ENCODE data around the gene CCDC142. TPM values are rescaled to one million over a fixed set of nuclear protein-coding genes. Genes with fewer than 3 reads are reported as not detected.

The CCDC142 gene
- total and polyA plus RNA-seq, 2 of the 8 experiments (the other 6 are each of a cell fraction or from before 2014, with no cell fraction given), result 6.0 to 10.7 TPM

DNA sequence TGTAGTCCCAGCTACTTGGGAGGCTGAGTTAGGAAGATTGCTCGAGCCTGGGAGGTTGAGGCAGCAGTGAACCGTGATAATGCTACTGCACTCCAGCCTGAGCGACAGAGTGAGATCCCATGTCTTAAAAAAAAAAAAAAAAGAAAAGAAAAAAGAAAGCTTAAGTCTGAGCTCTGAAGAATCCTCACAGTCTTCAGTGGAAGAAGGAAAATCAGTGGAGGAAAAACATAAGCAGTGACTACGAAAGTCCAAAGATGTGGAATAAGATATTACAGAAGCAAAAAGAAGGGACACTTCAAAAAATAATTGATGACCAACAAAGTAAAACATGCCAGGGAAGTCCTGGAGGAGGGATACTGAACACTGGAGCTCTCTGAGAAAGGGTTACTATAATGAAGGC is 27.5 kb upstream of the CCDC142 start:
- H3K79me2 ChIP-seq (ENCODE audit: control insufficient read depth in 1 of 2, insufficient read depth in 2 of 2, low read length in 2 of 2), result peaks cover 0 to 3% of the 10 kb centered on the region in 2 experiments; a peak in 1 of 4 replicates
- WGBS, 2 experiments (ENCODE audit: extremely low coverage in 1 of 2, insufficient coverage in 1 of 2, insufficient read length in 1 of 2, insufficient replicate concordance in 2 of 2, low coverage in 1 of 2, low lambda C conversion rate in 2 of 2, missing lambda C conversion rate in 1 of 2), result 80% methylated on average over 4 of the region's 4 CpGs; no CpG with 5 or more reads in 1 of the 2 experiments
- H3K23ac ChIP-seq (ENCODE audit: insufficient read length), result no peak overlapping the region
- H3K56ac ChIP-seq (replicated peaks; ENCODE audit: insufficient read length, low read depth, low read length), result no peak overlapping the region
- no peaks in the 10 kb centered on the region; a peak in 1 of 4 replicates for H3K9me3 ChIP-seq (ENCODE audit: insufficient read depth in 2 of 2, low read depth in 1 of 2, low read length in 1 of 2)
- H2BK15ac ChIP-seq (ENCODE audit: low read length), result no peak overlapping the region
- H3K4me1 ChIP-seq (replicated peaks in 1 of 4; ENCODE audit: control insufficient read depth in 3 of 4, insufficient read depth in 4 of 4, low read length in 3 of 4), result peaks cover 2 to 24% (median 14%) of the 10 kb centered on the region in 4 experiments
- H3K9ac ChIP-seq (replicated peaks in 1 of 4; ENCODE audit: extremely low read depth in 1 of 4, low read depth in 3 of 4, low read length in 3 of 4), result no peak overlapping the region
- H3K14ac ChIP-seq (ENCODE audit: insufficient read length), result no peak overlapping the region
- H2AFZ ChIP-seq (ENCODE audit: low read length), result no peak overlapping the region
- ChIA-PET CTCF (ENCODE audit: partially characterized antibody) (interaction anchor here (0.7 to 2.6 kb wide), 8 partner anchors 8 to 582 kb away, joined by 3 to 16 read pairs (median 6); partner anchors contain the start of genes CCDC142, LBX2 and TTC31), POLR2A (ENCODE audit: partially characterized antibody) (interaction anchor here (0.8 to 3.5 kb wide), 5 partner anchors 10 to 69 kb away, joined by 3 to 26 read pairs (median 9); partner anchors contain the start of gene LBX2)
- H2BK20ac ChIP-seq (ENCODE audit: low read length), result no peak overlapping the region
- DNase-seq (ENCODE audit: low read depth in 1 of 2, low spot score in 2 of 2), result no peak
- H4K20me1 ChIP-seq (replicated peaks in 1 of 2; ENCODE audit: control insufficient read depth in 1 of 2, insufficient read depth in 2 of 2, low read length in 2 of 2), result peaks cover 2 to 6% of the 10 kb centered on the region in 2 experiments
- no peak overlapping the region for H4K8ac ChIP-seq (ENCODE audit: extremely low read depth, insufficient read depth, low read length)
- H3K4ac ChIP-seq (replicated peaks; ENCODE audit: insufficient read length, low read depth, low read length), result no peak overlapping the region
- no peak overlapping the region for H3K27ac ChIP-seq (ENCODE audit: low read depth, low read length)
- FAIRE-seq, result no peak
- H3K36me3 ChIP-seq (ENCODE audit: control insufficient read depth in 2 of 4, insufficient read depth in 4 of 4, low read length in 3 of 4), result peaks cover 0 to 15% (median 3%) of the 10 kb centered on the region in 4 experiments; a peak in 6 of 8 replicates
- H3K18ac ChIP-seq (ENCODE audit: extremely low read depth, low read length), result no peak overlapping the region
- H3K79me1 ChIP-seq (ENCODE audit: low read depth, low read length), result no peaks in the 10 kb centered on the region
- H2BK120ac ChIP-seq (replicated peaks; ENCODE audit: low read depth, low read length), result no peak overlapping the region
- H3K4me2 ChIP-seq (ENCODE audit: insufficient read depth in 1 of 2, low read depth in 2 of 2, low read length in 2 of 2), result no peak overlapping the region
- no peak overlapping the region for H3K4me3 ChIP-seq (ENCODE audit: extremely low read depth in 1 of 4, insufficient read depth in 2 of 4, low read depth in 3 of 4, low read length in 4 of 4)
- no peak overlapping the region for H2BK12ac ChIP-seq (ENCODE audit: low read depth, low read length)
- H2BK5ac ChIP-seq (ENCODE audit: low read depth, low read length), result no peak overlapping the region
- H4K5ac ChIP-seq (ENCODE audit: insufficient read length, low read depth, low read length), result no peak overlapping the region
- no peak overlapping the region for H4K91ac ChIP-seq (replicated peaks; ENCODE audit: insufficient read length, low read length)
- H2AK5ac ChIP-seq (ENCODE audit: low read depth, low read length), result no peak overlapping the region
- H3K23me2 ChIP-seq (ENCODE audit: low read depth, low read length), result peaks cover 14% of the 10 kb centered on the region
- H3K27me3 ChIP-seq (replicated peaks in 1 of 4; ENCODE audit: control insufficient read depth in 3 of 4, extremely low read depth in 1 of 4, insufficient read depth in 3 of 4, low read length in 3 of 4), result peaks cover 54 to 80% (median 75%) of the 10 kb centered on the region in 4 experiments
- TF ChIP-seq SP1 (IDR thresholded peaks at IDR 0.05; ENCODE audit: low read depth, low read length), result no peak
- TF ChIP-seq FOSL1 (IDR thresholded peaks at IDR 0.05; ENCODE audit: insufficient read depth, low read depth, low read length), result no peak
- no peak for TF ChIP-seq CEBPB (IDR thresholded peaks at IDR 0.05; ENCODE audit: low read depth, low read length)
- TF ChIP-seq CTBP2 (IDR thresholded peaks at IDR 0.05; ENCODE audit: borderline replicate concordance, insufficient read depth, insufficient read length, low read length), result no peak
- TF ChIP-seq POLR2A (IDR thresholded peaks at IDR 0.05; ENCODE audit: control extremely low read depth in 1 of 2, low read depth in 2 of 2, low read length in 2 of 2), result no peak
- TF ChIP-seq JUND (IDR thresholded peaks at IDR 0.05; ENCODE audit: low read length), result no peak
- TF ChIP-seq GTF2F1 (IDR thresholded peaks at IDR 0.05; ENCODE audit: borderline replicate concordance, low read depth, low read length), result no peak
- TF ChIP-seq, protein P1, sequence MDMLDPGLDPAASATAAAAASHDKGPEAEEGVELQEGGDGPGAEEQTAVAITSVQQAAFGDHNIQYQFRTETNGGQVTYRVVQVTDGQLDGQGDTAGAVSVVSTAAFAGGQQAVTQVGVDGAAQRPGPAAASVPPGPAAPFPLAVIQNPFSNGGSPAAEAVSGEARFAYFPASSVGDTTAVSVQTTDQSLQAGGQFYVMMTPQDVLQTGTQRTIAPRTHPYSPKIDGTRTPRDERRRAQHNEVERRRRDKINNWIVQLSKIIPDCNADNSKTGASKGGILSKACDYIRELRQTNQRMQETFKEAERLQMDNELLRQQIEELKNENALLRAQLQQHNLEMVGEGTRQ (IDR thresholded peaks at IDR 0.05; ENCODE audit: low read length), result no peak

Data from H1 (cell line).